ENCODE data around the gene SELENOO. TPM values are rescaled to one million over a fixed set of nuclear protein-coding genes. Genes with fewer than 3 reads are reported as not detected.

Gene SELENOO
- total RNA-seq, 1 experiment from 2014 or later: 21.9 TPM

DNA sequence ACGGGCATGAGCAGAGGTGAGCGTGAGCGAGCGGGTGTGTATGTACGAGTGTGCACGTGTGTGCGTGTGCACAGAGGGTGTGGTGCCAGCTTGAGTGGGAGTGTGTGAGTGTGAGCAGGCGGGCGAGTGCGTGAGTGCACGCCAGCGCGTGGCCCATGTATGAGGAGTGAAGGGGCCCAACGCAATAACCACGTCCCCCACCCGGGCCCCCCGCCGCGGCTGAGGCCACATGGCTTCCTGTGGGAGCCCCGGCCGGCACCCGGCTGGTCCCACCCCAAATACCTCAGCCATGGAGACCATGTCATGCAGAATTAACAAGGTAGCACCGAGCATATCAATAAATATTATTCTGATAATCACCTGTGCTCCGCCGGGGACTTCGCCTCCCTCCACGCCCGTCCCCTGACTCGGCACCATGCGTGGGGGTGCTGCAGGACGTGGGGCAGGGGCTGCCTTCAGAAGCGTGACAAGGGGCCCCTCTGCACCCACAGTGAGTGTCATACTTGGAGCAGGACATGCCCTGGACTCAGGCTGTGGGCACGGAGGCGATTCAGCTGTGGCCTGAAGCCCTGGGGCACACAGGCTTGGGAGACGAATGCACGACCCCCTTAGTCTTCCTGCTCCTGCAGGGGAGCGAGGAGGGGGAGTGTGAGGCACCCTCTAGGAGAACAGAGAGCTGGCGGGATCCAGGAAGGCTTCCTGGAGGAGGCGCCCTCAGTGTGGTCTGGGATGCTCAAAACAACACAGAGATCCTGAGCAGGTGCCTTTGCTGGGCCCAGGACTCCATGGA lies 20.7 kb upstream of the SELENOO start:
- H3K27ac Mint-ChIP-seq (ENCODE audit: low read depth, unreplicated experiment): no peak overlapping the region
- H3K36me3 Mint-ChIP-seq (ENCODE audit: insufficient read depth, unreplicated experiment): no peaks in the 10 kb centered on the region
- no peaks in the 10 kb centered on the region for H3K27me3 Mint-ChIP-seq (ENCODE audit: insufficient read depth, unreplicated experiment)
- no peaks in the 10 kb centered on the region for H3K4me1 Mint-ChIP-seq (ENCODE audit: insufficient read depth, unreplicated experiment)
- DNase-seq (ENCODE audit: unreplicated experiment): no peak
- no peak for TF ChIP-seq CTCF (IDR thresholded peaks at IDR 0.05; ENCODE audit: unreplicated experiment)
- H3K4me3 Mint-ChIP-seq (ENCODE audit: unreplicated experiment): no peak overlapping the region
- BruUV-seq (replicated peaks): no TSS peak
- ChIA-PET CTCF (interaction anchor here (0.6 to 1.5 kb wide), 3 partner anchors 10 to 31 kb away, joined by 4 to 6 read pairs (median 4); no protein-coding TSS in a partner anchor), POLR2A (no interaction called here)
- intact Hi-C loops (cut with micrococcal nuclease): no loop called here
- no peaks in the 10 kb centered on the region for H3K9me3 Mint-ChIP-seq (ENCODE audit: unreplicated experiment)

- no peak for DNase-seq (ENCODE audit: unreplicated experiment)
- no peak overlapping the region for H3K27ac Mint-ChIP-seq (ENCODE audit: low read depth, unreplicated experiment)
- TF ChIP-seq CTCF (IDR thresholded peaks at IDR 0.05; ENCODE audit: unreplicated experiment): no peak
- ChIA-PET POLR2A (no interaction called here), CTCF (interaction anchor here (0.6 to 1.5 kb wide), 3 partner anchors 9 to 32 kb away, joined by 4 to 6 read pairs (median 4); no protein-coding TSS in a partner anchor)
- H3K4me1 Mint-ChIP-seq (ENCODE audit: insufficient read depth, unreplicated experiment): no peaks in the 10 kb centered on the region
- BruUV-seq (replicated peaks): no TSS peak
- intact Hi-C loops (cut with micrococcal nuclease): no loop called here
- H3K36me3 Mint-ChIP-seq (ENCODE audit: insufficient read depth, unreplicated experiment): no peaks in the 10 kb centered on the region
- no peak overlapping the region for H3K4me3 Mint-ChIP-seq (ENCODE audit: unreplicated experiment)
- no peaks in the 10 kb centered on the region for H3K9me3 Mint-ChIP-seq (ENCODE audit: unreplicated experiment)
- H3K27me3 Mint-ChIP-seq (ENCODE audit: insufficient read depth, unreplicated experiment): no peaks in the 10 kb centered on the region
Observed at GRCh38 chr22:50180727-50181521, 19.9 kb upstream of the SELENOO start.

GRCh38 chr22:50182176-50183081 lies 18.4 kb upstream of the SELENOO start:
- Mint-ChIP-seq H3K4me3 (ENCODE audit: unreplicated experiment) (no peak overlapping the region), H3K4me1 (ENCODE audit: insufficient read depth, unreplicated experiment) (no peaks in the 10 kb centered on the region), H3K9me3 (ENCODE audit: unreplicated experiment) (no peaks in the 10 kb centered on the region), H3K36me3 (ENCODE audit: insufficient read depth, unreplicated experiment) (no peaks in the 10 kb centered on the region), H3K27ac (ENCODE audit: low read depth, unreplicated experiment) (no peak overlapping the region), H3K27me3 (ENCODE audit: insufficient read depth, unreplicated experiment) (no peaks in the 10 kb centered on the region)
- no peak for TF ChIP-seq CTCF (IDR thresholded peaks at IDR 0.05; ENCODE audit: unreplicated experiment)
- BruUV-seq (replicated peaks): no TSS peak
- POLR2A ChIA-PET: no interaction called here
- CTCF ChIA-PET: no interaction called here
- DNase-seq (ENCODE audit: unreplicated experiment): no peak
- intact Hi-C loops (cut with micrococcal nuclease): no loop called here
